NCI-H446 treated with DMSO at 0.1 percent for 48 hours (cell line): Measurements from ENCODE around the gene RSPH1.

Experiments
- DNase-seq: peaks from one replicate; lab custom pipeline; 2025; lab: John Stamatoyannopoulos, UW

Gene RSPH1

GRCh38 chr21:42496120-42496838 is at the start of gene RSPH1:
Gene RSPH1, minus strand, starts transcription at chr21:42496224. Its CDS starts 38 bp downstream, at chr21:42496186.
- DNase-seq, result peak; percentile 93

GRCh38 chr21:42545745-42546144 is 49.7 kb upstream of the RSPH1 start:
- no peak for DNase-seq

- no peak for DNase-seq
Observed at GRCh38 chr21:42545317-42545716, 49.3 kb upstream of the RSPH1 start.

- DNase-seq, result no peak
Observed at GRCh38 chr21:42544544-42544943, 48.5 kb upstream of the RSPH1 start.

GRCh38 chr21:42543106-42543847 is 47.3 kb upstream of the RSPH1 start:
- DNase-seq, result no peak

- no peak for DNase-seq
Observed at GRCh38 chr21:42542596-42542995, 46.6 kb upstream of the RSPH1 start.

- no peak for DNase-seq
Observed at GRCh38 chr21:42542196-42542595, 46.2 kb upstream of the RSPH1 start.

- DNase-seq, result no peak
Observed at GRCh38 chr21:42541618-42542017, 45.6 kb upstream of the RSPH1 start.

- DNase-seq, result no peak
Observed at GRCh38 chr21:42541174-42541573, 45.1 kb upstream of the RSPH1 start.

GRCh38 chr21:42540396-42540795 is 44.4 kb upstream of the RSPH1 start:
- no peak for DNase-seq

GRCh38 chr21:42539931-42540343 is 43.9 kb upstream of the RSPH1 start:
- DNase-seq, result no peak

- DNase-seq, result no peak
Observed at GRCh38 chr21:42539342-42539741, 43.3 kb upstream of the RSPH1 start.

- no peak for DNase-seq
Observed at GRCh38 chr21:42538479-42539275, 42.7 kb upstream of the RSPH1 start.

- no peak for DNase-seq
Observed at GRCh38 chr21:42537106-42537742, 41.2 kb upstream of the RSPH1 start.

- no peak for DNase-seq
Observed at GRCh38 chr21:42536601-42537000, 40.6 kb upstream of the RSPH1 start.

- no peak for DNase-seq
Observed at GRCh38 chr21:42535602-42536171, 39.7 kb upstream of the RSPH1 start.

GRCh38 chr21:42534421-42535378 is 38.7 kb upstream of the RSPH1 start:
- DNase-seq, result no peak

- DNase-seq, result no peak
Observed at GRCh38 chr21:42533963-42534355, 37.9 kb upstream of the RSPH1 start.

- DNase-seq, result no peak
Observed at GRCh38 chr21:42533306-42533962, 37.4 kb upstream of the RSPH1 start.
